ENCODE measurements around the gene RPS26. TPM values are rescaled to one million over a fixed set of nuclear protein-coding genes. Genes with fewer than 3 reads are reported as not detected.

Gene RPS26
- total RNA-seq, 1 experiment from 2014 or later, result 77.2 TPM

- ATAC-seq (peak; percentile 82), DNase-seq (ENCODE audit: low spot score) (peak; percentile 50)
- ChIA-PET POLR2A (no interaction called here), CTCF (interaction anchor here (0.6 to 3.4 kb wide), 22 partner anchors 9 to 292 kb away, joined by 3 to 68 read pairs (median 4); partner anchors contain the start of genes ESYT1, IKZF4, ORMDL2 and RAB5B)
- TF ChIP-seq NFATC4 (CRISPR knock-in tag; IDR thresholded peaks at IDR 0.05), result no peak
- TF ChIP-seq CTCF (IDR thresholded peaks at IDR 0.05), result peak; percentile 54
- H3K9me3 Mint-ChIP-seq, result no peaks in the 10 kb centered on the region
- H3K36me3 Mint-ChIP-seq, result peaks cover 46% of the 10 kb centered on the region
- no peak overlapping the region for H3K4me3 Mint-ChIP-seq
- H3K27me3 Mint-ChIP-seq (ENCODE audit: low read depth), result no peaks in the 10 kb centered on the region
- H3K27ac Mint-ChIP-seq, result no peak overlapping the region
- H3K4me1 Mint-ChIP-seq, result no peaks in the 10 kb centered on the region
Measured at GRCh38 chr12:56029666-56030293, 11.9 kb upstream of the RPS26 start.

GRCh38 chr12:56031987-56032386 is 9.7 kb upstream of the RPS26 start:
- Mint-ChIP-seq H3K4me1 (peaks cover 2% of the 10 kb centered on the region; the same call in 1 of the 2 replicates), H3K4me3 (no peak overlapping the region), H3K36me3 (peaks cover 34% of the 10 kb centered on the region), H3K27me3 (ENCODE audit: low read depth) (no peaks in the 10 kb centered on the region), H3K9me3 (no peaks in the 10 kb centered on the region), H3K27ac (no peak overlapping the region)
- ChIA-PET POLR2A (no interaction called here), CTCF (interaction anchor here (1.3 kb wide), 1 partner anchor 35 kb away, joined by 4 read pairs; the partner anchor contains the start of gene SUOX)
- DNase-seq (ENCODE audit: low spot score) (no peak), ATAC-seq (no peak)
- no peak for TF ChIP-seq ZNF138 (CRISPR knock-in tag; conservative IDR thresholded peaks at IDR 0.05)
- no peak for TF ChIP-seq PRRX2 (CRISPR knock-in tag; IDR thresholded peaks at IDR 0.05)
- no peak for TF ChIP-seq GTF2I (CRISPR knock-in tag; conservative IDR thresholded peaks at IDR 0.05)
- no peak for TF ChIP-seq ZNF232 (CRISPR knock-in tag; IDR thresholded peaks at IDR 0.05)
- no peak for TF ChIP-seq ZNF671 (CRISPR knock-in tag; IDR thresholded peaks at IDR 0.05)
- TF ChIP-seq ZNF396 (CRISPR knock-in tag; IDR thresholded peaks at IDR 0.05; ENCODE audit: borderline replicate concordance), result no peak
- TF ChIP-seq TCF7 (CRISPR knock-in tag; IDR thresholded peaks at IDR 0.05; ENCODE audit: low read depth), result no peak
- TF ChIP-seq CDX4 (CRISPR knock-in tag; IDR thresholded peaks at IDR 0.05; ENCODE audit: borderline replicate concordance), result no peak
- TF ChIP-seq EMX1 (CRISPR knock-in tag; IDR thresholded peaks at IDR 0.05), result no peak
- no peak for TF ChIP-seq GRHL2 (CRISPR knock-in tag; IDR thresholded peaks at IDR 0.05; ENCODE audit: insufficient replicate concordance, severe bottlenecking)
- TF ChIP-seq FOXP1 (CRISPR knock-in tag; IDR thresholded peaks at IDR 0.05; ENCODE audit: borderline replicate concordance), result no peak
- TF ChIP-seq ZBTB43 (CRISPR knock-in tag; IDR thresholded peaks at IDR 0.05), result no peak
- no peak for TF ChIP-seq CBFB (CRISPR knock-in tag; IDR thresholded peaks at IDR 0.05; ENCODE audit: low read depth)
- no peak for TF ChIP-seq ZNF281 (CRISPR knock-in tag; IDR thresholded peaks at IDR 0.05)
- no peak for TF ChIP-seq NFE2L1 (CRISPR knock-in tag; IDR thresholded peaks at IDR 0.05)
- TF ChIP-seq ATF2 (CRISPR knock-in tag; IDR thresholded peaks at IDR 0.05; ENCODE audit: borderline replicate concordance, low read depth), result no peak
- TF ChIP-seq CREB1 (CRISPR knock-in tag; IDR thresholded peaks at IDR 0.05), result no peak
- TF ChIP-seq ATF1 (CRISPR knock-in tag; IDR thresholded peaks at IDR 0.05), result no peak
- TF ChIP-seq ZNF425 (CRISPR knock-in tag; conservative IDR thresholded peaks at IDR 0.05), result no peak
